Measurements from ENCODE around the gene SAP130.

DNA sequence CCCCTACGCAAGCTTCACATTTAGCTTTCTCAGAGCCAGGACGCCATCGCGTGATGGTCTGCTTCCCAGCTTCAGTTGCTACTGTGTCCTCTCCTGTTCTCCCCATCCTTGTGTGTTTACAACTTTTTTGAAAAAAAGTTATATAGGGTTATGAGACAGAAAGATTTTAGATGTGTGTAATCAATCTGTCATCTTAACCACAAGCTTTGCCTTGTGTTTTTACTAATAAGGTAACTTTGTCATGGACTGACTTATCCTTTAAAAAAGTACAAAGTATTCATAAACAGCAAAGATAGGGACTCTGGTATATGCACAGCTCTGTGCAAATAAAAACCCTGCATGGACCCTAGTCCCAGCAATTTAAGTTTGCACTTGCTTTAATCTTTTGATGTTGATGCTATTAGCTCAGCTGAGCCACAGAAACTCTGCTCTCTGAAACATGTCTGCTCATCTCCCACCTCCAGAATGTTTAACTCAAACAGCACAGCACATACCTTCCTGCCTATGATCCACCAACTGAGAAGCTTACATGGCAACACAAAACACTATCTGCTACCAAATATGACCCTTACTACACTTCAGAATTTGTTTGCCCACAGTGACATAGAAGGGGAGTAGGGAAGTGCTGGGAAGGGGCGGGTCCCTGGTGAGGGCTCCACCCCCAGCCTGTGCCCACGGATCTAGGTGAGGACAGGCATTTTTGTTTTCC is 42.7 kb downstream of the SAP130 start:
- TF ChIP-seq POLR2A (IDR thresholded peaks at IDR 0.05), result no peak
- TF ChIP-seq CTCF (IDR thresholded peaks at IDR 0.05), result no peak
- TF ChIP-seq EP300 (IDR thresholded peaks at IDR 0.05), result no peak
- no peak for TF ChIP-seq POLR2AphosphoS5 (IDR thresholded peaks at IDR 0.05)
